Midbrain (tissue), 1 donor: ENCODE data around the gene GLP2R.
A peak's percentile ranks its signal among the peaks of the same experiment; 100 is the strongest.

Experiments used
- DNase-seq: peaks from one replicate; lab custom pipeline; 2025; lab: John Stamatoyannopoulos, UW

GLP2R gene

DNA sequence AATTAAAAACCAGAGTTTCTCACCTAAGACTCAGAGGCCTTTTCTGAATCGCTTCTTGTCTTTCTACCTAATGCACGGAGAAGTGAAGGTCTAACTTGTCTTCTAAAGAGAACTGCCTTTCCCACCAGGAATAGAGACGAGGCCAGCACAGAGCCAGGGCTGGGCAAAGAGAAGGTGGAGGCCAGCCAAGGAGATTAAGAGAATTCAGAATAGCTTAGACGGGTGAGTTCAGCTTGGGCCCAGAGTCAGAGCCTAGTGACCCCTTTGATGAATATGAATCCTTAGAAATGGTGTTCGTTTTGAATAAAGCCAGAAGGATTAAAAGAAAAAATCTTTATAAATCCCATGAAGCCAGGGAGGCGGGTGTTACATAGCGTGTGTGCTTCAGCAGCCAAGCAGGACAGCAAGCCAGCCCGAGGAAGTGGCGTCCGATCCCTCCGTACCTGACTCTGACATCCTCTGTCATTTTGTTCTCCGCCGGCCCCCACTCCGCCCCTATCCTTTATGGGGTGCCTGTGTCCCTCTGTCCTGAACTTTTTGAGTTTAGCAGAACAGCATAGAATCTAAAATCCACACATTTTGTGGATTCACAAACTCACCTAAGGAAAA, 11.3 kb upstream of the GLP2R start:
- no peak for DNase-seq

GRCh38 chr17:9816472-9816871, 9.3 kb upstream of the GLP2R start:
- DNase-seq = no peak

DNA sequence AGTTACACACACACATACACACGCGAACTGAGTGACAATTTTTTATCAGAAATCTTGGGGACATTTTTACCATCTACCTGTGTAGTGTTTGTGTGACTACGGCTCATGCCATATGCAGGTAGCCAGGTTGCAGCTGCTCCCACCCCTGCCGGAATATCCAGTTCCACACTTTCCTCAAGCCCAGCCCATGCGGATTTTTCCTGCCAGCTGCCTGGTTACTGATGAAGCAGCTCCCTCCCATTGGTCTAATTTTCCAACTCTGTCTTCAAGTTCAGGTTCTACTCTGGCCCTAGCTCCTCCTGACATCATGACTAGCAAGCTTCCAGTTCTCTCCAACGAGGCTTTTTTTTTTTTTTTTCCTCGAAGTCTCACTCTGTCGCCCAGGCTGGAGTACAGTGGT, 8.6 kb upstream of the GLP2R start:
- DNase-seq = no peak

- DNase-seq = no peak
These were observed 7.0 kb upstream of the GLP2R start for GRCh38 chr17:9818760-9819159.

DNA sequence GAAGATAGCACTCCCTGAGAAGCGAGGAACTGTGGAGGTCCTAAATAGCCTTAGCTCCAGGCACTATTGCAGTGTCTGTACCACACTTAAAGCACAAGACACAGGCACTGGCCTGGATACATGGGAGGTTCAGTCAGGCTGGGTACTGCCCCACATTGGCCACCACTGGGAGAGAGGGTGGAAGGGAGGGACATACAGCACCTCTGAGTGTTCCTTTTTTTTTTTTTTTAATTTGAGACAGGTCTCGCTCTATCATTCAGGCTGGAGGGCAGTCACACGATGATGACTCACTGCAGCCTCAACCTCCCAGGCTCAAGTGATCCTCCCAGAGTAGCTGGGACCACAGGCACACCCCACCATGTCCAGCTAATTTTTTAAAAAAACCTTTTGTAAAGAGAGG, 5.3 kb upstream of the GLP2R start:
- DNase-seq = no peak

DNA sequence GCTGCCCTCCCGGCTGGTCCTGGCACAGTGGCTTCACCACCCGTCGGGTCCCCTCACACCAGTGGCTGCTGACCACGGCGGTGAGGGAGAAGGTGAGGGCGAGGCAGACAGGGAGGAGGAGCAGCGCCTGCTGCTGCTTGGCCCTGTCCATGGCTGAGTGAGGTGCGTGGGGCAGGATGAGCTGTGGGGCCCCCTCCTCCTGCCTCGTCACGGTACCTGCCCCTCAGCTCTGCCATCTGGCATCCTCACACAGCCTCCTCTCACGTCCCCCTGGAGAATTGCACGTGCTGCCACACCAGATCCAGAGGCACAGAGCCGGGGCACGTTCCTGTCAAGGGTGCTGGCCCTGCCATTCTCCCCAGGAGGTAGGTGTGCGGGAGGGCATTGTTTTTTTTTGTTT, 3.8 kb upstream of the GLP2R start, which contains the start of gene GSG1L2:
TSS of gene GSG1L2 (minus strand) at position 159 of the 400 bp plus-strand sequence. CDS start at position 151, 8 bp downstream.
- DNase-seq = no peak

- no peak for DNase-seq
These were observed 1.6 kb upstream of the GLP2R start for GRCh38 chr17:9824094-9824493.

GRCh38 chr17:9824797-9825338, 856 bp upstream of the GLP2R start:
- no peak for DNase-seq

DNA sequence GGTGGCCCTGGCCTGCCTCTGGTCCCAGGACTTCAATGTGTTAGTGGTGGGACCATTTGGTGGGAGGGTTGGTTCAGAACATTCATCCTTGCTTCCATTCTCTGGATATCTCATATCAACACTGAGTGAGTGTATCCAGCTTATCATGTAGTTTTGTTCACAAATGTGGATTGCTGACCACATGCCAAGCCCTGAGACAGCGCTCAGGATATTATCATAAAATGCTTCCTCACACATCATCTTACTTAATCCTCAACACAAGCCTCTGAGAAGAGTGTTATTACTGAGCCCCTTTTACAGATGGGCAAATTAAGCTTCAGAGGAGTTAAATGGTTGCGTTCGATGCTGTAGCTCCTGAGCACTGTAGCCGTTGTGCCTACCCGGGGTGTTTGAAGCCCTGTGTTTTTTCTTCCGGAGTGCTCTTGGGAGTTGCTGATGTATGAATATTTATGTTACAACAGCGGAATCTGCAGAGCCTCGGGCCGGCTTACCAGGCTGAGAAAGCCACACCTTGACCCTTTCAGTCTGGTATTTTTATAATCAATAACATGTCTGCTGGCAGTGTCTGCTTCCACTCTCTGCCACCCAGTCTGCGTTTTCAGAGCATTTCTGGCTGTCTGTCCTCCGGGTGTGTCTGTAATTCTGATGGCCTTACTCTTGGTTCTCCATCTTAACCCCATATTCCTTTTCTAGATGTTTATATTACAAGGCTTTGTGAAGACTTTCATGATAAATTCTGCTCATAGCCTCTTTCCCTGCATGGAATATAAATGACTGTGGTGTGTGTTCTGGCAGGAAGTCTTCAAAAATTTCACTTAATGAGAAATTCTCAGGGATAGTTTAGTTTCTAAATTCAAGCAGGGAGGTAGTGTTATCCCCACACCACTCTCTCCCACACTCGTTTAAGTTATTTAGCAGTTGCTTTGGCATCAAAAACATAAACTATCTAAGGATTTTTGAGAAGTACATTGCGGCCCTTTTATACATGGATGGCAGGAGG, 2.9 kb downstream of the GLP2R start:
- no peak for DNase-seq

DNA sequence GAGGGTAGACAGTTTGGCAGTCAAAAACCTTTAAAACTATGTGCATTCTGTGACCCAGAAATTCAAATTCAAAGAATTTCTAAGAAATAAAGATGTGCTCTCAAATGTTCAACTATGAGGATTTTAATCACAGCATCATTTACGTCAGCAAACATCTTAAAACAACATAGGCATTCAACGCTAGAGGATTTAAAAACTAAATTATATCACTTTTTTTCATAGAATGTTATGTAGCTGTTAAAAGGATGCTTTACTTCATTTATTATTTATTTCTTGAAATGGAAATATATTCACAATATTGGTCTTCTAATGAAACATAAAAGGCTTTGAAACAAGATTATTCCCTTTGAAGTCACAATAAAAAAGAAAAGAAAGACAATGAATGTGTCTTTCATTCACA, 3.6 kb downstream of the GLP2R start:
- no peak for DNase-seq

GRCh38 chr17:9830711-9831110, 5.0 kb downstream of the GLP2R start:
- no peak for DNase-seq

GRCh38 chr17:9833922-9834321, 8.2 kb downstream of the GLP2R start:
- no peak for DNase-seq

- DNase-seq = no peak
These were observed 12.1 kb downstream of the GLP2R start for GRCh38 chr17:9837551-9838471.

- DNase-seq = no peak
These were observed 13.7 kb downstream of the GLP2R start for GRCh38 chr17:9839433-9839832.

DNA sequence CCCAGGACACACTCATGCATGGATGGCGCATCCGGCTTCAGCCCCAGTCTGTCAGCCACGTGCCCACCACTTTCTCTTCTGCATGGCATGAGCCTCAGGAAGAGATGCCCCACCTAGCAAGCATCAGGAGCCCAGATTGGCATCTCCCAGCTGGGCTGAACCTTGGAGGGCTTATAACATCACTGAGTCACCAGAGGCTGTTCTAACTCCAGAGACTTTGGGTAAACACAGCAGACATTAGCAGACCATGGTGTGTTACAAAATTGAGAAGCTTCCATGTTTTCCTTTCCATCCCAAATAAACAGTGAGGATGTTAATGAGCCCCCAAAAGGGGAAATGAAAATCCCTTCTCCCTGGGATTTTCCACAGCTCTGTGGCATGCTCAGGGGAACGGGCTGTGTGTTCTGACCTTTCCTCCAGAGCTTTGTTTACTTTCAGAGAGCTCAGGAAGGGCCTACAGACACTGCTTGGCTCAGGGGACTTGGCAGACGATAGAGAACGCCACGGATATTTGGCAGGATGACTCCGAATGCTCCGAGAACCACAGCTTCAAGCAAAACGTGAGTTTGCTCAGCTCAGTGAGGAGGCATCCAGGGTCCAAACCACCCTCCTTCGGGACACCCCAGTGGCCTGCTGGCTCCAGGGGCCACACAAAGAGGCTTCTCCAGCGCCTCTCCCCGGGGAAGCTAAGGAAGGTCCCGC, 16.5 kb downstream of the GLP2R start:
- DNase-seq = peak; percentile 35

DNA sequence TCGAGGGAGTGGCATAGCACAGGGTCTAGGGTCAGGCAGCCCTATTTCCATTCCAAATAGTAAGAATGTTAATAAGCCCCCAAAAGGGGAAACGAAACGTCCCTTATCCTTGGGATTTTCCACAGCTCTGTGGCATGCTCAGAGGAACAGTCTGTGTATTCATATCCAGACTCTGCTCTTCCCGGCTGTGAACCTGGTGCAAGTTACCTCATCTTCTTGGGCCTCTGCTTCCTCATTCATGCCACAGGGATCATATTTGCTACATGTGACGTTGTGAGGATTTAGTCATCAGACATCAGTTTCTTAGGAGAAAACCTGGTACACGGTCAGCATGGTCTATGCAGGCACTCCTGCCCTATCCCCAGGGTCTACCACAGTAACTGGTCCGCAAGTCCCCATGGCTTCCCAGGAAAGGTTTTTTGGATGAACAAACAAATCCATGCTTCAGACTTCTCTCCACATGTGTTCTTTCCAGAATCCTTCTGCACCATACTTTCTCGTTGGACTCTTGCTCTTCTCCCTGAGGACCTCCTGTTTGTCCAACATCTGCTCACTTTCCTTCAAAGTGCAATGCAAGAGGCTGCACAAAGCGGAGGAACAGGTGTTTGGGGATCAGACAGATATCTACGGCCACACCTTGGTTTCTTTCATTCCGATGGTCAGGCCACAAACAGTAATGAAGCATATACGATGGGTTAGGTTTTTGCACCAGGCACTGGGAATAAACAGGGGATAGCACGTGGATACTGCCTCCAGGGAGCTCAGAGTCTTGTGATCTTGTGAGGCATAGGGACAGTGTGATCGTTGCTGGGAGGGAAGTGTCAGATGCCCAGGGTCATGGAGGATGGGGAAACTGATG, 17.7 kb downstream of the GLP2R start:
- no peak for DNase-seq

GRCh38 chr17:9844153-9844552, 18.4 kb downstream of the GLP2R start:
- no peak for DNase-seq

DNA sequence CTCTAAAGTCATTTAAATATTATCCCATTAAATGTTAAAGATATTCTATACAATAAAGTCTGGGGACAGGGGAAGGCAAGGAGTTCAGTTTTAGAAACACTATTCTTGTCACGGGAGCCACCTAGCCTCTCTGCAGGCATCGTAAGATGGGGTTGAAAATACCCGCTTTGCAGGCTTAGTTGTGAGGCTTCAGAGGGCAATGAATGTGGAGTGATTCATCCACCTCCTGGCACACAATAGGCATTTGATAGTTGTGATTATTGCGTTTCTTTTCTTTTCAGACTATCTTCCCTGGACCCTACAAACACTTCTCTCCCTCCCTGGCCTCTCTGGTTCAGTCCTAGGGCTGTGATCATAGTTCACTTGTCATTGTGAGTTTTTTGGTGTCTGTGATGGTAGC, 19.6 kb downstream of the GLP2R start:
- DNase-seq = no peak

DNA sequence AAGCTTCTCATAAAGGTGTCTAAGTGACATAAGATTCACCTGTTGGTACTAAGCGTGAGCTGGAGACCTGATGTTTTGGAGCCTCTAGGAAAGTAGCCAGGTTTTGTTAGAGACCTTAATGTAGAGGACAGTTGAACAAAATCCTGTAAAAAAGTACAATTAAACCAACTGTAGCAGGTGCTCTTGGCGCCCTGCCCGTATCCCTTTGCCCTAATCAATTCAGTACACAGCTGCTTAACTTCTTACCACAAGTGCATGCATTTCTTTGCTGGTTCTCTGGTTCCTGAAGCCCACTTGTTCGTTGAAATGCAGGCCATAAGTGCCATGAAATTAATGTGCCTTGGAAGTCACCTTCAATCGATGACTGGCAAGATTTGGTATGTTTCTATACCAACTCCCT, 24.4 kb downstream of the GLP2R start:
- no peak for DNase-seq

GRCh38 chr17:9854255-9854654, 28.5 kb downstream of the GLP2R start:
- no peak for DNase-seq
